Epithelial cell of proximal tubule (primary cell): ENCODE measurements around the gene SLC15A1. TPM values are rescaled to one million over a fixed set of nuclear protein-coding genes. Genes with fewer than 3 reads are reported as not detected.
A peak's percentile ranks its signal among the peaks of the same experiment; 100 is the strongest.

ENCODE experiments used
- DNase-seq: peaks from one replicate; pipeline ENCODE4 v3.0.0-alpha.2; 2011; ENCODE audit warnings: low read depth
- H3K4me3 ChIP-seq: 2 replicates; pipeline ENCODE4 v1.5.1; 2011; ENCODE audit warnings: low read depth, mild to moderate bottlenecking, low read length
- CTCF ChIP-seq: conservative IDR thresholded peaks from 2 replicates; pipeline ENCODE4 v1.5.1; 2012; ENCODE audit warnings: low read depth, mild to moderate bottlenecking, low read length
- total RNA-seq: library from RNA; depleted of rRNA; stranded (reverse); fragments of >200 nt; gene quantifications from 2 replicates; pipeline ENCODE4 v1.2.3, GENCODE V29; 2015

Gene SLC15A1
- total RNA-seq, 1 donor from 2014 or later, result 4.6 TPM

GRCh38 chr13:98768522-98768921 lies 16.1 kb upstream of the SLC15A1 start:
- H3K4me3 ChIP-seq, result no peak overlapping the region
- DNase-seq, result no peak
- no peak for TF ChIP-seq CTCF

- DNase-seq, result no peak
- no peak overlapping the region for H3K4me3 ChIP-seq
- no peak for TF ChIP-seq CTCF
Observed at GRCh38 chr13:98766697-98767096, 14.2 kb upstream of the SLC15A1 start.

GRCh38 chr13:98765996-98766519 lies 13.6 kb upstream of the SLC15A1 start:
- no peak overlapping the region for H3K4me3 ChIP-seq
- no peak for TF ChIP-seq CTCF
- DNase-seq, result no peak

- peak overlapping the region; percentile 47 for H3K4me3 ChIP-seq
- no peak for TF ChIP-seq CTCF
- DNase-seq, result no peak
Observed at GRCh38 chr13:98761986-98762616, 9.6 kb upstream of the SLC15A1 start.

- peak overlapping the region; percentile 47 for H3K4me3 ChIP-seq
- TF ChIP-seq CTCF, result peak; percentile 20
- peak; percentile 46 for DNase-seq
Observed at GRCh38 chr13:98761126-98761985, 8.9 kb upstream of the SLC15A1 start.

- TF ChIP-seq CTCF, result no peak
- H3K4me3 ChIP-seq, result no peak overlapping the region
- no peak for DNase-seq
Observed at GRCh38 chr13:98755729-98756128, 3.3 kb upstream of the SLC15A1 start.
